K562 (cell line): ENCODE measurements around the gene DPF1. TPM values are rescaled to one million over a fixed set of nuclear protein-coding genes. Genes with fewer than 3 reads are reported as not detected.

Experiments used
- ATAC-seq: fragments of 200-7000 bp; cut with Tn5 transposase; 3 replicates; pipeline ENCODE4 v1.9.1; 2020; ENCODE audit warnings: moderate library complexity
- BruUV-seq: library from RNA; stranded (reverse); fragments of 400-500 nt; replicated peaks from 2 replicates; lab custom pipeline; 2021; lab: Mats Ljungman, UMichigan
- CTCF ChIA-PET: fragments of 300-600 bp; formaldehyde crosslinking; extraction: SDS; loops from one replicate; lab custom pipeline; 2021; ENCODE audit warnings: low intra/inter-chr PET ratio; lab: Yijun Ruan, JAX
- POLR2A ChIA-PET: fragments of 300-600, 350-650 bp; sonication (Branson Sonifier 250); formaldehyde crosslinking; extraction: SDS; loops from one replicate; lab custom pipeline; 2021; ENCODE audit warnings: antibody characterized with exemption, inconsistent platforms; lab: Yijun Ruan, JAX
- DNase-seq, 4 experiments: peaks; one replicate each; pipeline versions ENCODE4 v3.0.0 to v3.0.0-alpha.2; 2011 to 2018; ENCODE audit warnings: low spot score in 3 of 4, mixed read lengths in 3 of 4; ENCODE audit errors: extremely low read depth in 1 of 4
- FAIRE-seq: peaks from 2 replicates; lab custom pipeline; 2011; peaks lifted over from hg19 to GRCh38; lab: Jason Lieb, UNC
- H2AFZ ChIP-seq: 2 replicates; pipeline ENCODE4 v1.6.0; 2011; ENCODE audit warnings: low read depth, low read length, control low read depth, inconsistent platforms
- H3K27ac ChIP-seq: fragments of 200-600 bp; 3 replicates; pipeline ENCODE4 v1.8.0; 2011; ENCODE audit warnings: low read depth, mild to moderate bottlenecking, control low read depth, inconsistent platforms, low read length, moderate library complexity, mixed read lengths; ENCODE audit errors: extremely low read depth
- H3K27me3 ChIP-seq, 2 experiments: fragments of 300-600 bp in 1 of 2; 2 replicates in 1 of 2; 3 replicates in 1 of 2; pipeline versions ENCODE4 v1.6.0 to v1.8.0; 2011; ENCODE audit warnings: inconsistent platforms in 2 of 2, low read length in 2 of 2, mild to moderate bottlenecking in 1 of 2, mixed read lengths in 1 of 2, moderate library complexity in 1 of 2; ENCODE audit not compliant: control insufficient read depth in 2 of 2, insufficient read depth in 2 of 2
- H3K36me3 ChIP-seq: fragments of 300-600 bp; 3 replicates; pipeline ENCODE4 v1.8.0; 2011; ENCODE audit warnings: mild to moderate bottlenecking, low read length, inconsistent platforms; ENCODE audit not compliant: control insufficient read depth, insufficient read depth
- H3K4me1 ChIP-seq, 2 experiments: fragments of 200-600 bp in 1 of 2; replicated peaks in 1 of 2; 2 replicates in 1 of 2; 3 replicates in 1 of 2; pipeline versions ENCODE4 v1.5.1 to v1.8.0; 2011; ENCODE audit warnings: inconsistent platforms in 2 of 2, low read length in 2 of 2, mild to moderate bottlenecking in 1 of 2, mixed read lengths in 1 of 2, moderate library complexity in 1 of 2; ENCODE audit not compliant: control insufficient read depth in 2 of 2, insufficient read depth in 2 of 2
- H3K4me2 ChIP-seq: 2 replicates; pipeline ENCODE4 v1.6.1; 2011; ENCODE audit warnings: low read length, control low read depth, inconsistent platforms, mixed read lengths; ENCODE audit not compliant: insufficient read depth
- H3K4me3 ChIP-seq: fragments of 200-600 bp; sonication (generic), shearing (Covaris generic); 2 replicates; pipeline ENCODE4 v1.5.1; 2016; ENCODE audit warnings: control low read depth, inconsistent platforms
- H3K79me2 ChIP-seq: fragments of 200-600 bp; 3 replicates; pipeline ENCODE4 v1.8.0; 2011; ENCODE audit warnings: low read length, inconsistent platforms; ENCODE audit not compliant: control insufficient read depth, insufficient read depth
- H3K9ac ChIP-seq, 2 experiments: 2 replicates each; pipeline versions ENCODE4 v1.6.0 to v1.6.1; 2011; ENCODE audit warnings: low read depth in 2 of 2, low read length in 2 of 2, control low read depth in 1 of 2, inconsistent platforms in 1 of 2, mild to moderate bottlenecking in 1 of 2, mixed read lengths in 1 of 2; ENCODE audit not compliant: insufficient read depth in 1 of 2
- H3K9me1 ChIP-seq: one replicate; pipeline ENCODE4 v1.6.0; 2011; ENCODE audit warnings: inconsistent platforms, mild to moderate bottlenecking, low read length, moderate library complexity; ENCODE audit not compliant: control insufficient read depth, insufficient read depth
- H3K9me3 ChIP-seq: replicated peaks from 2 replicates; pipeline ENCODE4 v1.5.1; 2011; ENCODE audit warnings: low read depth, low read length, inconsistent platforms; ENCODE audit not compliant: control insufficient read depth, insufficient read depth
- H4K20me1 ChIP-seq: replicated peaks from 2 replicates; pipeline ENCODE4 v1.6.1; 2011; ENCODE audit warnings: low read length, inconsistent platforms, mixed read lengths; ENCODE audit not compliant: control insufficient read depth, insufficient read depth
- ARID1B ChIP-seq: fragments of 450-650 bp; IDR thresholded peaks from 2 replicates; pipeline ENCODE4 v1.6.1; 2016; ENCODE audit warnings: antibody characterized with exemption, mild to moderate bottlenecking, inconsistent platforms
- BCL6 ChIP-seq: fragments of 250-450 bp; sonication (Bioruptor Pico); IDR thresholded peaks from 2 replicates; pipeline ENCODE4 v1.4.0; 2020
- CBX8 ChIP-seq: fragments of 200-600 bp; sonication (generic); IDR thresholded peaks from 2 replicates; pipeline ENCODE4 v1.6.1; 2012; ENCODE audit warnings: borderline replicate concordance, mixed run types, low read depth, mild to moderate bottlenecking, moderate library complexity, mixed read lengths, low read length, control low read depth, inconsistent platforms; ENCODE audit not compliant: poor library complexity, severe bottlenecking; ENCODE audit errors: extremely low read depth
- CC2D1A ChIP-seq: fragments of 450-650 bp; IDR thresholded peaks from 2 replicates; pipeline ENCODE4 v1.6.1; 2017; ENCODE audit warnings: mild to moderate bottlenecking
- E2F1 ChIP-seq: sonication (generic); formaldehyde crosslinking; IDR thresholded peaks from 2 replicates; pipeline ENCODE4 v1.8.1; 2023; ENCODE audit warnings: mild to moderate bottlenecking, missing genetic modification reagents, moderate library complexity
- ELK1 ChIP-seq: sonication (generic); formaldehyde crosslinking; IDR thresholded peaks from 2 replicates; pipeline ENCODE4 v1.8.1; 2022; ENCODE audit warnings: missing genetic modification reagents
- GTF2E2 ChIP-seq: fragments of 200-800 bp; sonication (Bioruptor generic); IDR thresholded peaks from 2 replicates; pipeline ENCODE4 v1.6.1; 2016; ENCODE audit warnings: missing genetic modification characterization, missing compliant biosample characterization
- HDAC1 ChIP-seq, 2 experiments: fragments of 450-650 bp; IDR thresholded peaks; 2 replicates each; pipeline ENCODE4 v1.6.1; 2016 to 2017; ENCODE audit warnings: inconsistent platforms in 1 of 2, mild to moderate bottlenecking in 1 of 2, moderate library complexity in 1 of 2
- ID3 ChIP-seq, 2 experiments: fragments of 250-450 bp in 1 of 2; fragments of 450-650 bp in 1 of 2; sonication (Bioruptor Pico) in 1 of 2; IDR thresholded peaks; 2 replicates each; pipeline versions ENCODE4 v1.6.1 to v1.8.0; 2016 to 2021; ENCODE audit warnings: mild to moderate bottlenecking in 2 of 2, moderate library complexity in 2 of 2, missing compliant biosample characterization in 1 of 2, missing genetic modification characterization in 1 of 2
- MYC ChIP-seq, 2 experiments: fragments of 250-450 bp in 1 of 2; sonication (Bioruptor Pico) in 1 of 2; IDR thresholded peaks; 2 replicates each; pipeline versions ENCODE4 v1.5.1 to v1.6.1; 2012 to 2021; ENCODE audit warnings: low read depth in 2 of 2, borderline replicate concordance in 1 of 2, improper control_type of control experiment in 1 of 2, low read length in 1 of 2, mild to moderate bottlenecking in 1 of 2, moderate library complexity in 1 of 2
- NFIX ChIP-seq: fragments of 250-450 bp; sonication (Bioruptor Pico); IDR thresholded peaks from 2 replicates; pipeline ENCODE4 v1.4.0; 2020; ENCODE audit warnings: low read depth, mild to moderate bottlenecking, moderate library complexity
- PKNOX1 ChIP-seq: fragments of 450-650 bp; IDR thresholded peaks from 2 replicates; pipeline ENCODE4 v1.6.1; 2016
- POLR2A ChIP-seq: fragments of 450-650 bp; conservative IDR thresholded peaks from 2 replicates; pipeline ENCODE4 v1.6.1; 2016
- RUNX1 ChIP-seq: sonication (generic); IDR thresholded peaks from 2 replicates; pipeline ENCODE4 v1.6.1; 2016; ENCODE audit warnings: antibody characterized with exemption, low read depth
- SMARCA4 ChIP-seq: fragments of 450-650 bp; IDR thresholded peaks from 2 replicates; pipeline ENCODE4 v1.6.1; 2016
- SMARCE1 ChIP-seq: fragments of 450-650 bp; IDR thresholded peaks from 2 replicates; pipeline ENCODE4 v1.7.1; 2016; ENCODE audit warnings: mild to moderate bottlenecking
- ZBTB1 ChIP-seq: sonication (generic); formaldehyde crosslinking; IDR thresholded peaks from 2 replicates; pipeline ENCODE4 v1.8.1; 2023; ENCODE audit warnings: missing genetic modification reagents, low read depth, mild to moderate bottlenecking, borderline replicate concordance
- ZNF551 ChIP-seq: fragments of 250-450 bp; sonication (Bioruptor Pico); IDR thresholded peaks from 2 replicates; pipeline ENCODE4 v1.5.0; 2021; ENCODE audit warnings: mild to moderate bottlenecking, moderate library complexity
- ZNF717 ChIP-seq: fragments of 250-450 bp; sonication (Bioruptor Pico); IDR thresholded peaks from 2 replicates; pipeline ENCODE4 v1.5.0; 2021
- ZSCAN29 ChIP-seq: fragments of 450-650 bp; IDR thresholded peaks from 2 replicates; pipeline ENCODE4 v1.6.1; 2017
- WGBS: fragments of 100-300 bp; shearing (Covaris generic); methylation state at CpG from one replicate; pipeline ENCODE4 v1.1.6; 2016; ENCODE audit warnings: low coverage, mixed read lengths; ENCODE audit not compliant: insufficient coverage; ENCODE audit errors: missing lambda C conversion rate; 5-methylcytosine and 5-hydroxymethylcytosine counted together
- in situ Hi-C: fragments of 300-500 bp; cut with MboI; formaldehyde crosslinking; loops from 4 replicates; pipeline ENCODE4 v1.15.0; 2018; ENCODE audit warnings: inconsistent platforms, mixed read lengths
- intact Hi-C: fragments of 100-400 bp; cut with micrococcal nuclease; formaldehyde crosslinking; loops from 2 replicates; pipeline ENCODE4 v1.14.2; 2022
- polyA plus RNA-seq, 8 experiments: library from polyadenylated mRNA; depleted of rRNA in 4 of 8; stranded (reverse) in 5 of 8; unstranded in 3 of 8; fragments of >200 nt; fragmentation: Nextera tagmentation in 2 of 8; fragmentation: Illumina TruSeq in 1 of 8; extraction: Ambion mirVana in 2 of 8; extraction: Trizol in 1 of 8; gene quantifications; 2 replicates each; pipeline versions ENCODE4 v1.2.1 to v1.2.3, GENCODE V29; 2011 to 2014; ENCODE audit warnings: inconsistent platforms in 1 of 8, missing spikeins in 1 of 8
- total RNA-seq, 7 experiments: library from RNA; depleted of rRNA in 6 of 7; stranded (reverse); fragments of >200 nt in 6 of 7; fragmentation: Illumina TruSeq in 2 of 7; extraction: Trizol in 2 of 7; gene quantifications; 2 replicates each; pipeline versions ENCODE4 v1.2.1 to v1.2.3, GENCODE V29; 2011 to 2021; ENCODE audit warnings: low replicate concordance in 1 of 7

The DPF1 gene
- total and polyA plus RNA-seq, 9 of the 15 experiments (the other 6 are each of a cell fraction or from before 2014, with no cell fraction given) = 0.10 to 5.7 (median 3.1) TPM

GRCh38 chr19:38268539-38268938 is 44.5 kb upstream of the DPF1 start:
- WGBS = 48% methylated on average over 8 of the region's 8 CpGs
- Histone ChIP-seq H3K36me3 (no peaks in the 10 kb centered on the region), H3K4me2 (peak overlapping the region; percentile 23; the same call in 1 of the 2 replicates), H3K27ac (peak overlapping the region; percentile 56), H2AFZ (peak overlapping the region; percentile 84), H3K4me3 (no peak overlapping the region), H3K79me2 (no peaks in the 10 kb centered on the region), H4K20me1 (no peaks in the 10 kb centered on the region), H3K9me1 (no peaks in the 10 kb centered on the region), H3K4me1 (peaks cover 51 to 66% of the 10 kb centered on the region in 2 experiments), H3K27me3 (no peaks in the 10 kb centered on the region), H3K9ac (peak overlapping the region; percentile 40 to 41; a peak in 2 of 4 replicates), H3K9me3 (no peaks in the 10 kb centered on the region)
- no TSS peak for BruUV-seq
- POLR2A ChIA-PET = interaction anchor here (0.7 to 1.2 kb wide), 2 partner anchors 14 to 36 kb away, joined by 3 read pairs; partner anchors contain the start of gene C19orf33
- ATAC-seq (no peak), DNase-seq (peak in 1 of 4 experiments; percentile 66), FAIRE-seq (peak; percentile 58)
- in situ Hi-C loops (no loop called here), intact Hi-C loops (no loop called here)
- CTCF ChIA-PET = no interaction called here
- TF ChIP-seq ZNF551 (CRISPR knock-in tag) (no peak), ID3 (CRISPR knock-in tag; IDR thresholded peaks at IDR 0.05) (no peak), ID3 (tag; IDR thresholded peaks at IDR 0.05) (no peak), ZNF717 (CRISPR knock-in tag) (no peak), RUNX1 (no peak), BCL6 (CRISPR knock-in tag) (no peak), HDAC1 (IDR thresholded peaks at IDR 0.05) (peak in 1 of 2 experiments; percentile 32; a peak in 2 of 4 replicates), ELK1 (CRISPR knock-in tag) (no peak), CC2D1A (no peak), ZSCAN29 (no peak), CBX8 (no peak), GTF2E2 (tag) (no peak), POLR2A (no peak), ARID1B (peak; percentile 70), SMARCE1 (peak; percentile 35; the same call in 1 of the 2 replicates), PKNOX1 (no peak), E2F1 (CRISPR knock-in tag) (no peak), SMARCA4 (peak; percentile 38; the same call in 1 of the 2 replicates), ZBTB1 (CRISPR knock-in tag) (no peak), MYC (IDR thresholded peaks at IDR 0.05; ENCODE audit: low read depth, low read length) (no peak), MYC (CRISPR knock-in tag; IDR thresholded peaks at IDR 0.05; ENCODE audit: borderline replicate concordance, low read depth) (no peak), NFIX (CRISPR knock-in tag) (no peak)
